Peyer's patch (tissue), 4 donors: Measurements from ENCODE around the gene PTGES. TPM values are rescaled to one million over a fixed set of nuclear protein-coding genes. Genes with fewer than 3 reads are reported as not detected.

Source experiments
- DNase-seq, 3 donors: peaks; one replicate each; pipeline ENCODE4 v3.0.0-alpha.2; 2017 to 2019
- H3K27ac ChIP-seq, 4 donors: fragments of 200-600 bp; sonication (generic); one replicate each; pipeline ENCODE4 v1.5.1; 2016 to 2019
- H3K27me3 ChIP-seq, 2 donors: fragments of 200-600 bp; sonication (generic); one replicate each; pipeline ENCODE4 v1.5.1; 2019
- H3K36me3 ChIP-seq, 3 donors: fragments of 200-600 bp; sonication (generic); one replicate each; pipeline ENCODE4 v1.5.1; 2016 to 2019
- H3K4me1 ChIP-seq, 4 donors: fragments of 200-600 bp; sonication (generic); one replicate each; pipeline ENCODE4 v1.5.1; 2016 to 2019
- H3K4me3 ChIP-seq, 4 donors: fragments of 200-600 bp; sonication (generic); 1 replicate in 3 of 4; 2 replicates in 1 of 4; pipeline ENCODE4 v1.5.1; 2016 to 2019; ENCODE audit warnings: mild to moderate bottlenecking in 1 of 4
- H3K9me3 ChIP-seq, 4 donors: fragments of 200-600 bp; sonication (generic); one replicate each; pipeline ENCODE4 v1.5.1; 2016 to 2019; ENCODE audit warnings: mild to moderate bottlenecking in 1 of 4
- CTCF ChIP-seq, 6 experiments: fragments of 450-650 bp in 4 of 6; fragments of 200-600 bp in 2 of 6; sonication (generic) in 1 of 6; IDR thresholded peaks; one replicate each; pipeline ENCODE4 v1.5.1; 2017 to 2019; ENCODE audit warnings: antibody characterized with exemption in 6 of 6, mild to moderate bottlenecking in 3 of 6, moderate library complexity in 1 of 6
- POLR2A ChIP-seq, 2 donors: fragments of 450-650 bp; IDR thresholded peaks; one replicate each; pipeline ENCODE4 v1.5.1; 2017; ENCODE audit warnings: antibody characterized with exemption in 2 of 2, mild to moderate bottlenecking in 2 of 2, moderate library complexity in 2 of 2
- total RNA-seq, 4 donors: library from RNA; depleted of rRNA; stranded (reverse); fragments of >200 nt; gene quantifications; one replicate each; pipeline ENCODE4 v1.1.0, GENCODE V29; 2016

The PTGES gene
- total RNA-seq, 4 donors from 2014 or later = 1.8 to 8.7 (median 6.8) TPM

GRCh38 chr9:129732100-129732499, 20.7 kb downstream of the PTGES start:
- no peaks in the 10 kb centered on the region for H3K36me3 ChIP-seq
- no peak overlapping the region for H3K4me3 ChIP-seq
- H3K27ac ChIP-seq = no peak overlapping the region
- TF ChIP-seq CTCF (IDR thresholded peaks at IDR 0.05) (no peak), POLR2A (IDR thresholded peaks at IDR 0.05) (no peak)
- no peaks in the 10 kb centered on the region for H3K9me3 ChIP-seq
- H3K27me3 ChIP-seq = no peaks in the 10 kb centered on the region
- peaks cover 0 to 2% (median 0%) of the 10 kb centered on the region in 4 donors for H3K4me1 ChIP-seq
- DNase-seq = no peak

- Histone ChIP-seq H3K4me1 (peaks cover 0 to 2% (median under 1%) of the 10 kb centered on the region in 4 donors), H3K27me3 (no peaks in the 10 kb centered on the region), H3K36me3 (no peaks in the 10 kb centered on the region), H3K9me3 (no peaks in the 10 kb centered on the region), H3K4me3 (no peak overlapping the region), H3K27ac (no peak overlapping the region)
- TF ChIP-seq POLR2A (IDR thresholded peaks at IDR 0.05) (no peak), CTCF (IDR thresholded peaks at IDR 0.05) (no peak)
- DNase-seq = no peak
Measured at GRCh38 chr9:129731477-129732085, 21.3 kb downstream of the PTGES start.

- H3K4me3 ChIP-seq = no peak overlapping the region
- no peaks in the 10 kb centered on the region for H3K9me3 ChIP-seq
- H3K4me1 ChIP-seq = peaks cover 0 to 4% (median 1%) of the 10 kb centered on the region in 4 donors
- H3K27ac ChIP-seq = no peak overlapping the region
- H3K27me3 ChIP-seq = no peaks in the 10 kb centered on the region
- no peak for TF ChIP-seq CTCF (IDR thresholded peaks at IDR 0.05)
- TF ChIP-seq POLR2A (IDR thresholded peaks at IDR 0.05) = no peak
- DNase-seq = no peak
- no peaks in the 10 kb centered on the region for H3K36me3 ChIP-seq
Measured at GRCh38 chr9:129728744-129729143, 24.1 kb downstream of the PTGES start.

- Histone ChIP-seq H3K27me3 (no peaks in the 10 kb centered on the region), H3K27ac (no peak overlapping the region), H3K4me3 (peak overlapping the region in 1 of 4 donors; percentile 6), H3K36me3 (no peaks in the 10 kb centered on the region), H3K9me3 (no peaks in the 10 kb centered on the region), H3K4me1 (peaks cover 0 to 4% (median 1%) of the 10 kb centered on the region in 4 donors)
- TF ChIP-seq CTCF (IDR thresholded peaks at IDR 0.05) (peak; percentile 32 to 78 (median 69)), POLR2A (IDR thresholded peaks at IDR 0.05) (no peak)
- peak; percentile 30 to 74 (median 72) for DNase-seq
Measured at GRCh38 chr9:129726322-129727160, 26.3 kb downstream of the PTGES start.

- Histone ChIP-seq H3K9me3 (no peaks in the 10 kb centered on the region), H3K36me3 (no peaks in the 10 kb centered on the region), H3K27me3 (no peaks in the 10 kb centered on the region), H3K4me1 (peaks cover 0 to 4% (median 1%) of the 10 kb centered on the region in 4 donors), H3K4me3 (no peak overlapping the region), H3K27ac (no peak overlapping the region)
- TF ChIP-seq POLR2A (IDR thresholded peaks at IDR 0.05) = no peak
- TF ChIP-seq CTCF (IDR thresholded peaks at IDR 0.05) = no peak
- DNase-seq = no peak
Measured at GRCh38 chr9:129725795-129726251, 27.0 kb downstream of the PTGES start.
